NCI-H1694 treated with DMSO at 0.1 percent for 48 hours (cell line): Measurements from ENCODE around the gene TSPAN4.
A peak's percentile ranks its signal among the peaks of the same experiment; 100 is the strongest.

ENCODE experiments used
- DNase-seq: peaks from one replicate; lab custom pipeline; 2025; lab: John Stamatoyannopoulos, UW

TSPAN4 gene

DNA sequence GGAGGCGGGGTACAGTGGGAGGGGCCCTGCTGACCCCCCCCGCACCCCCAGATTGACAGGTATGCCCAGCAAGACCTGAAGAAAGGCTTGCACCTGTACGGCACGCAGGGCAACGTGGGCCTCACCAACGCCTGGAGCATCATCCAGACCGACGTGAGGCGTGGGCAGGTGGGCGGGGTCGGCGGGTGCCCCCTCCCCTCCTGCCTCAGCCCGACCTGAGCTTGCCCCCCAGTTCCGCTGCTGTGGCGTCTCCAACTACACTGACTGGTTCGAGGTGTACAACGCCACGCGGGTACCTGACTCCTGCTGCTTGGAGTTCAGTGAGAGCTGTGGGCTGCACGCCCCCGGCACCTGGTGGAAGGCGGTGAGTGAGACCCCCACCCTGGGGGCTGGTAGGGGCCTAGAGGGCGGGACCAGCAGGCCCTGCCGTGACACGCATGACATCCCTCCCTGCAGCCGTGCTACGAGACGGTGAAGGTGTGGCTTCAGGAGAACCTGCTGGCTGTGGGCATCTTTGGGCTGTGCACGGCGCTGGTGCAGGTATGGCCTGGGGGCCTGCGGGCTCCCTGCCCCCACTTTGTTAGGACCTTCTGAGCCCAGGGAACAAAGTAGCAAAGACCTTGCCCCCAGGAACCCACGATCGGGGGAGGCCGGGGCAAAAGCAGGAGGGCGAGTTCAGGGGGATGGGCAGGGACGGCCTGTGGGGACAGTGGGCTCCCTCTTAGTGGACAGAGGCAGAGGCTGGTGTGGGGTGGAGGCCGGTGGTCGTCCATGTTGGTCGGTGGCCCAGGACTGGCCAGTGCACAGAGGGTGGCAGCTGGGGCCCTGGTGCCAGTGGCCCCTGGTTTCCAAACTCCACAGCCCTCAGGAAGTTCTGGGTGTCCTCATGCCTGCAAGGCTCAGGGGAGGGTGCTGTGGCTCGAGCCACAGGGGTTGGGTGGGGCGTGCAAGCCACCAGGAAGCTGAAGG lies 23.1 kb downstream of the TSPAN4 start:
- no peak for DNase-seq

DNA sequence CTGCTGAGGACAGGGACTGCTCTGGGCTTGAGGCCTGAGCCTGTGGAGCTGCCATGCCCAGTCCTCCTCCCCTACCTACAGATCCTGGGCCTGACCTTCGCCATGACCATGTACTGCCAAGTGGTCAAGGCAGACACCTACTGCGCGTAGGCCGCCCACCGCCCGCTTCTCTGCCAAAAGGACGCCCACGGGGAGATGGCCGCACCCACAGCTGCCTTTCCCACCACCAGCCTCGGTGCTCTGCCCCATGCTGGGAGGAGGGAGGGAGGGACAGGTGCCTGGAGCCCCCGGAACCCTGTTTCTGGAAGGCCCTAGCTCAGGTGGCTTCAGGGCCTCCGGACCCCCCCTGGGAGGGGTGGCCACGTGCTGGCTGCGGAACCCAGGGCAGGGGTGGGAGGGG lies 23.8 kb downstream of the TSPAN4 start:
- no peak for DNase-seq

DNA sequence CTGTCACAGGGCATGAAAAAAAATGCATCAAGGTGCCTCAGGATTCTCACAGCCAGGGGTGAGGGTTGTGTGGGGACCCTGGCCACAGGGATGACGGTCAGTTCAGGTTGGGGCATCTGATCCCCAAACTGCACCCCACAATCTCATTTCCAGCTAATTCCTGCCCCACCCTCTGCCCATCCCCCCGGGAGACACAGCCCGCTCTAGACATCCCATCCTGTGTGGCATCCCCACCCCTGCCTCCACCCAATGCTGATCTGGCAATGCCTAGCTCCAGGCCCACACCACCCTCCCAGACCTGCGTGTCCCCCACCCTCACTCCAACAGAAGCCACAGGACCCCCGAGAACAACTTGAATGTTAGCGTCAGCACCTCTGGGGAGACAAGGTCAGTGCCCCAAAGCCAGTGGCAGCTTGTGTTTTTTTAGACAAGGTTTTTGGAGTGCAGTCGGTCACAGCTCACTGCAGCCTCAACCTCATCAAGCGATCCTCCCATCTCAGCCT lies 25.3 kb downstream of the TSPAN4 start:
- DNase-seq = no peak

DNA sequence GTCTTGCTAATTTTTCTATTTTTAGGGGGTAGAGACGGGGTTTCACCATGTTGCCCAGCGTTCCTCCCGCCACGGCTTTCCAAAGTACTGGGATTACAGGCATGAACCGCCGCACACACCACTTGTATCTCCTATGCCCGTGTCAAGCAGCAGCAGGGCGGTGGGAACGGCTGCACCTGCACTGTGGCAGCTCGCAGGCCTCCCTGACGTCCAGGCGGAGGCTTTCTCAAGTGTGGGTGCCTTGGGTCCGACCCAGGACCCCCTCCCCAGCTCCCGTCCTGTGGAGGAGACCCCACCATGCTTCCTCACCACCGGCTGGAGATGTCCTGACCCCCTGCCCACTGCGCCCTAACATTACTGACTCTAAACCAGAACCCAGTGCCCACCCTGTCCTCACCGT lies 25.7 kb downstream of the TSPAN4 start:
- no peak for DNase-seq

GRCh38 chr11:868802-869201 lies 26.1 kb downstream of the TSPAN4 start:
- DNase-seq = no peak

DNA sequence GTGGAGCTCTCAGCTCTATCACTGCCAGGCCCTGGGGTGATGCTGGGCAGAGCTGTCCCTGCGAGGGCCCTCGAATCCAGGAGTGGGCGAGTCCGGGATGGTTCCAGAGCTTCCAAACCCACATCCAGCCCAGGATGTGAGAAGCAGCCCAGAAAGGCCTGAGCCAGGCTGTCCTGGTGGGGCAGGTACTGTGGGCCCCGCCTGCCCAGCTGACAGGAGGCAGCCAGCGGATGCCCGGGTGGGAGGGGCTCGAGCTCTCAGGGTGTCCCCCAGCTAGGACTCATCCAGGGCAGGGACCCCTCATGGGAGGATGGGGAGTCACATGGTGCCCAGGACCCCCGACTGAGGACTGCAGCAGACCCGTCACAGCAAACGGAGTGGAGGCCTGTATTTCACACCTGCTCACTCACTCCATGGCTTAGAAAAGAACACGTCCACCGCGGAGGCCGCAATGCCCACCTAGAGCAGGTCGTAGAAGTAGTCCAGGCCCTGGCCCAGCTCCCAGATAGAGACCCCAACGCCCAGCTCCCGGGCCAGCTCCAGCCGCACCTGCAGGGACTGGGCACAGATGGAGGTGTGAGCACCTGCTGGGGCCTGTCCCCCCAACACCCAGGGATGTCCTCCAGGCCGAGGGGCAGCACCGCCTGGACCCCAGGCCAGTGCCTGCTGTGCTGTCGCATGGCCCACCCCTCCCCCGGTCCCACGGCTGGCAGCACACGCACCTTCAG lies 26.9 kb downstream of the TSPAN4 start:
- no peak for DNase-seq

- DNase-seq = no peak
These were observed 27.4 kb downstream of the TSPAN4 start for GRCh38 chr11:870127-870413.

DNA sequence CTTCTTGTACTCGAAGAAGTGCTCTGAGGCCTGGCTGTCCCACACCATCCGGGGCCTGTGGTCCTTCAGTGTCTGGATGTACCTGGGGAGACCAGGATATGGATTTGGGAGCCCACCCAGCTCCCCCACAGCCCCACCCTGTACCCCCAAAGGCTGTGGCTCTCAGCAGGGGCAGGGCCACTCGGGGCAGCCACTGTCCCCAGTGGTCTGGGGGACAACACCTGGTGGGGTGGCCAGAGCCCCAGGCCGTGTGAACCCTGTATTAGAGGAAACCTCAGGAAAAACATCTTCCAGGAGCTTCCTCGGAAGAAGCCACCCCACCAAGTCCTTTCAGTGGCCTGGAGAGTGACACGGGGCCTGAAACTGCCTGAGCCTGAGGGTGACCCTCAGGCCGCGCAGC lies 27.8 kb downstream of the TSPAN4 start:
- no peak for DNase-seq

- DNase-seq = no peak
These were observed 28.8 kb downstream of the TSPAN4 start for GRCh38 chr11:871472-871871.

GRCh38 chr11:872799-873198 lies 30.1 kb downstream of the TSPAN4 start:
- no peak for DNase-seq

DNA sequence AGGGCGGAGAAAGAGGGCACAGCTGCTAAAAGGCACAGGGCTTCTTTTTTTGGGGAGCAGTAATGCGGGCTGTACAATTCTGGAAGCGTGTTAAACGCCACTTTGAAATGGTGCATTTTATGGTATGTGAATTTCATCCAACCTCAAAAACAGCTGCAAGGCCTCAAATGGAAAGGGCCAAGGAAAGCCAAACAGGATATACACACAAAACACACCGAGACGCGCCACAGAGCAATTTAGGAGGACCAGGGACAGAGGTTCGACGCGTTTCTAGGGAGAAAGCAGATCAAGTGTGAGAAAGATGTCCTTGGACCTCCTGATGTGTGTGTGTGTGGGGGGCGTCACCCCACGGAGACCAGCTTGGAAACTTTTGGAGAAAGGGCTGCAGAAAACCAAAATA lies 31.1 kb downstream of the TSPAN4 start:
- DNase-seq = no peak

GRCh38 chr11:875203-875602 lies 32.6 kb downstream of the TSPAN4 start:
- no peak for DNase-seq

GRCh38 chr11:875769-876301 lies 33.2 kb downstream of the TSPAN4 start:
- peak; percentile 84 for DNase-seq

DNA sequence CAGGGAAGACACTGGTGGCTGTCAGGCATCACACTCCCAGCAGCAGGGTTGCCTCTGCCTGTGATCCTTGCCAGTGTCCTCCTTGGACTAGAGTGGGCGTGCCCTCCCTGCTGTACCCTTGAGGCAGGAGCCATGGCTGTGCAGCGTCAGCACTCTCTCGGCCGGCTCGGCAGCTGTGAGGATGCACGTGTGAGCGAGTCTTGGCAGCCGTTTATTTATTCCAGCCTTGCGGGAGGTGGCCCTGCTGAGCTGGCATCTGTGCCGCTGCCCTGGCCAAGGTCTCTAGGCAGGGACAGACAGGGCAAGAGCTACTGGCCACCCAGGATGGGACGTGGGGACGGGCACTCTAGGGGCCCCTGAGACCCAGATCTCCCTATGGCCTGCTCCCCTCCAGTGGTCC lies 33.9 kb downstream of the TSPAN4 start:
- peak; percentile 79 for DNase-seq

- DNase-seq = no peak
These were observed 34.9 kb downstream of the TSPAN4 start for GRCh38 chr11:877565-877964.

GRCh38 chr11:880447-880846 lies 37.8 kb downstream of the TSPAN4 start:
- no peak for DNase-seq

DNA sequence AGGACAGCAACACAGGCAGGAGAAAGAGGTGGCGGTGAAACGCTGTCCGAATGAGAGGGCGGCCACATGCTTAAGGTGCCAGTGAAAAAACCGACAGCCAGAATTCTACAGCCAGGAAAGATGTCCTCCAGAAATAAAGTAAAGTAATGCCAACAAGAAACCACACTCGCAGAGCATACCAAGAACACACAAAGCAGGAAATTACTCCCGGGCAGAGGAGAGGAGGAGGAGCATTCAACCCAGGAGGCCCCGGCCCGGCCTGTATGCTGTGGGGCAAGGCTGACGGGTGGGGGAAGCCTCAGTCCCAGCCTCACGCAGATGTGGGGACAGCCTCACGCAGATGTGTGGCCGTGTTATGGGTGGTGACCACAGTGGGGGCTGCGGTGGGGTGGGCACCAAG lies 39.9 kb downstream of the TSPAN4 start:
- no peak for DNase-seq

- no peak for DNase-seq
These were observed 40.9 kb downstream of the TSPAN4 start for GRCh38 chr11:883527-883926.

DNA sequence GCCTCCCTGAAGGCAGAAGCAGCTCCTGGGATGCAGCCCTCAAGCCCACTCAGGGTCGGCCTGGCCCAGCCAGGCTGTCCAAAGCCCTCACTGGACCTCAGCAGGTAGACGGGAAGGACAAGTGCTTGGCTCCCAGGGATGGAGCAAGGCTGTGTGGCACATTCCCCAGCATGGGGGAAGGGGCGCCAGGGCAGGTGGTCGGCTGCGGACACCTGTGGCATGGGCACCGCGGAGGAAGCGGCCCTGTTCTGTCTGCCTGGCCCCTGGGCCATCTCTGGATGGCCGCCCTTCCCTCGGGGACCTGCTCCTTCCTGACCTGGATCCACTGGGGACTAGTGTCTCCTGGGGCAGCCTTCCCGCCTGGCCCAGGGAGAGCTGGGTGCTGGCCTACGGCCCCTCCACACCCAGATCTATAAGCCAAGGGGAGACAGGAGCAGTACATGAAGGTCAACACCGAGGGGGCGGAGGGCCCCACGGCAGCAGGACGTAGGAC lies 42.0 kb downstream of the TSPAN4 start:
- no peak for DNase-seq

GRCh38 chr11:886568-886967 lies 43.9 kb downstream of the TSPAN4 start:
- DNase-seq = no peak

- no peak for DNase-seq
These were observed 44.9 kb downstream of the TSPAN4 start for GRCh38 chr11:887589-887988.

DNA sequence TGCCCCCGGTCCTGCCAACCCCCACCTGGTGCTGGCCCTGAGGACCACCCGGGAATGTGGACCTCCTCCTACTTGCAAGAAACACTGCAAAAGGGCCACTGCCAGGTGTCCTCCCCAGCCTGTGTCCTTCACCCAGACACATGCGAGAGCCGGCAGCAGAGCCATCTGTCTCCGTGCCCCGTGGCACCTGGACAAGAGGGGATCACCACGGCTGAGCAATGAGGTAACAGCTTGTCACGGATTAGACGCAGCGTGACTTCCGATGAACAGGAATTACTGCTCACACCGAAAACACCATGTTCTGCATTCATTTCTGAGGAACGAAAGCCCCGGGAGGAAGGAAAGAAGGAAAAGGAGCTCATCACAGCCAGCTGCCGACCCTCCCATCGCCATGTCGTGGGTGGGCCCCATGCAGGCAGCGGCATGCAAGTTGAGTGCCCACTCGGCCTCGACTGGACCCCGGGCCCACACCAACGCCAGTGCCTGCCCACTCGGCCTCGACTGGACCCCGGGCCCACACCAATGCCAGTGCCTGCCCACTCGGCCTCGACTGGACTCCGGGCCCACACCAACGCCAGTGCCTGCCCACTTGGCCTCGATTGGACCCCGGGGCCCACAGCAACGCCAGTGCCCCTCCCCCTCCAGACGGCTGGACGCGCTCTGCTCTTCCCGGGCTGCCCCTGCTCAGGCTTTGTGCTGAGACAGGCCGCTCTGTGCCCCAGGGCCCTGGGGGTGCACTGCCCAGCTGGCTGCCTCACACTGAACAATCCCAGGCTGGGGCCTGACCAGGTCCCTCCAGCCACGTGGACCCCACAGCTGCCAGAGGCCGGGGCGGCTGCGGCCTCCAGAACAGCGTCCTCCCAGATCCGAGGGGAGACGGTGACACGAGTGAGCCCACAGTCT lies 45.9 kb downstream of the TSPAN4 start:
- DNase-seq = peak; percentile 38
